NCI-H748 (cell line): ENCODE results near the gene GOLGA6C.
"Not testable (repeated sequence)": the region's sequence is repeated elsewhere in the genome, so short reads cannot be mapped to it uniquely, and the experiment has no call there.

ENCODE experiments used
- DNase-seq: peaks from one replicate; lab custom pipeline; 2025; ENCODE audit not compliant: unreplicated experiment; lab: John Stamatoyannopoulos, UW

The GOLGA6C gene

DNA sequence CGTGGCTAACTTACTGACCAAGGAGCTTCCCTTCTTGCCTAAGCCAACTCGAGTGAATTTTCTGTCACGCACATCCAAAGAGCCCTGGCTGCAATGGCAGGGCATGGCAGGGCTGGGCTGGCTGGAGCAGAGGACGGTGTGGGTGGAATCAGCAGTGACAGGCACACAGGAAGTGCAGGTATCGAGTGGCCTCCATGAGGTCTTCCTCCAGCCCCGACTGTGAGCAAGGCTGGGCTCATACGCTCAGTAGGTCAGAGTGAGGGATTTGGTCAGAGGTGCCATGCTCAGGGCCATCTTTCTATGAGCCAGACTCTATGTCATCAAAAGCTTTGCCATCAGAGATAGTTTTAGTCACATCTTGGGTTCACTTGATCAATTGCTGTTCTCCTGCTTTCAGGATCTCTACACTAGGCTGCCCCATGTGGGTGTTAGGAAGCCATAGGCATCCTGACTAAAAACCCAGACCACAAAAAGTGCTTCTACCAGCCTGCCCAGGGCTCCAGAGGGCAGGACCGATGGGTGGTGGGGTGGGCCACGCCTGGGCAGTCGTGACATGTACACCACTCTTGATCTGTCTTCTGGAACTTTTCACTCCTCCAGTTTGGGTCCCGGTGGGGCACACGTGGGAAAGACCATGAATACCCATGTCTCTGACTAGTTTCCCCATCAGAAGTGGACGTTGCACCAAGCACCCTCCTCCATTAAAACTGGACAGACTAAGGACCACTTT, 55.1 kb downstream of the GOLGA6C start:
- no peak for DNase-seq

DNA sequence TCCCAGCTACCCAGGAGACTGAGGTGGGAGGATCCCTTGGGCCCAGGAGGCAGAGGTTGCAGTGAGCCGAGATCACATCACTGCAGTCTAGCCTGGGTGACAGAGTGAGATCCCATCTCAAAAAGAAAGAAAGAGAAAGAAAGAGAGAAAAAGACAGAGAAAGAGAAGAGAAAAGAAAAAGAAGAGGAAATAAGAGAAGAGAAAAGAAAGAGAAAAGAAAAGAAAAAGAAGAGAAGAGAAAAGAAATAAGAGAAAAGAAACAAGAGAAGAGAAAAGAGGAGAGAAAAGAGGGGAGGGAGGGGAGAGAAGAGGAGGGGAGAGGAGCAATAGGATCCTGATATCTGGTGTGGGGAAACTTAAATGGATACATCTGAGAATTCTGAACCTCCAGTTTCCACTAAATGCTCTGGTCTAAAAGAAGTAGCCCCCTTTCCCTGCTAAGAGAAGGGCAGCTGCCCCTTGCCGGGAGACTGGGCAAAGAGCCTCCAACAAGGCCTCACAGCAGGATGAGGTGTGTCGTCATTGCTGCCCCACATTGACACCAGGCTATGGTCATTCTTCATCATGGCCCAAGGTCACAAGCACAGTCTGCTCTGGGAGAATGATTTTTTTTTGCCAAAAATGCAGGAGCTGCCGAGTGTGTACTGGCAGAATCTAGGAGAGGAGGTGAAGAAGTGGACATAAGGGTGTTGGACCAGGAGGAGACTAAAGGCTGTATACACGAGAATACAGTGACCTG, 56.6 kb downstream of the GOLGA6C start:
- no peak for DNase-seq

DNA sequence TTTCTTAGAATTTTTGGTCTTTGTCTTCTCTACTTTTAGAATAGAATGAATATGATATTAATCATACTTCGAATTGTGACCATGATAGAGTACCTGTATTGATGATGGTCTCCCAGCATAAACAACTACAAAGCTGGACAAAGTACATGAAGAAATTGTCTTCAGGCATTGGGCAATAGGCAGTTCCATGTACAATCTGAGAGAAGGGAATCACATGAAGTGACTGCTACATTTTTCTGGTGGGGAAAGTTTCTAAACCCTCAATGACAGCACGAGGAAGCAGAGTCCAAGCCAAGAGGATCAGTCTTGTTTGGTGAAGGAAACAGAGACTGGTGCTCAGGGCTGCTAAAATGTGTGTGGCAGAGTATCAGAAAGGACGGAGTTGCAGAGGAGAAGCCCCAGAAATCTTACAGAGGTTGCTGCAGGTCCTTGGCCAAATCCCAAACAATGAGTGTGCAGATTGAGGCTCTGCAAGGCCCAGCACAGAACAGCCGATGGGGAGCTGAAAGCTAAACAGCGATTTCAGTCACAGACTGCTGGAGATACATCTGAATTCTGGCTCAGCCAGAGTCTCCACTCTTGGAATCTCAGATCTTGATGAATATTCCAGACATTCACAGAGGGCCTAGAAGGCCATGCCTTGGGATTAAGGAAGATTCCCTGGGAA, 61.2 kb downstream of the GOLGA6C start:
- not testable (repeated sequence) for DNase-seq
